Progenitor cell of endocrine pancreas (in vitro differentiated cells): ENCODE results near the gene MBD3L4. TPM values are rescaled to one million over a fixed set of nuclear protein-coding genes. Genes with fewer than 3 reads are reported as not detected.

Experiments used
- DNase-seq: peaks from one replicate; pipeline ENCODE4 v3.0.0; 2021; ENCODE audit warnings: low spot score; ENCODE audit not compliant: unreplicated experiment
- H3K27ac Mint-ChIP-seq: 2 replicates; pipeline ENCODE4 v1.8.0; 2021; ENCODE audit warnings: mild to moderate bottlenecking, moderate library complexity, mixed read lengths
- H3K27me3 Mint-ChIP-seq: 2 replicates; pipeline ENCODE4 v1.8.0; 2021; ENCODE audit warnings: mixed read lengths
- H3K36me3 Mint-ChIP-seq: 2 replicates; pipeline ENCODE4 v1.8.0; 2022; ENCODE audit warnings: mixed read lengths; ENCODE audit not compliant: insufficient read depth
- H3K4me1 Mint-ChIP-seq: 2 replicates; pipeline ENCODE4 v1.8.0; 2021; ENCODE audit warnings: low read depth, mixed read lengths
- H3K4me3 Mint-ChIP-seq: 2 replicates; pipeline ENCODE4 v1.8.0; 2021; ENCODE audit warnings: low read depth, mild to moderate bottlenecking, moderate library complexity, mixed read lengths
- H3K9me3 Mint-ChIP-seq: 2 replicates; pipeline ENCODE4 v1.8.0; 2021; ENCODE audit warnings: low read depth, mixed read lengths
- CTCF ChIP-seq: fragments of 200-600 bp; sonication (generic); IDR thresholded peaks from one replicate; pipeline ENCODE4 v1.5.0; 2021; ENCODE audit warnings: antibody characterized with exemption, mild to moderate bottlenecking; ENCODE audit not compliant: unreplicated experiment
- total RNA-seq: library from RNA; stranded (reverse); gene quantifications from 2 replicates; pipeline ENCODE4 v1.2.1, GENCODE V29; 2021

The MBD3L4 gene
- total RNA-seq, 1 donor from 2014 or later, result not detected

- Mint-ChIP-seq H3K27me3 (no peaks in the 10 kb centered on the region), H3K27ac (no peak overlapping the region), H3K36me3 (no peaks in the 10 kb centered on the region), H3K4me1 (no peaks in the 10 kb centered on the region), H3K4me3 (no peak overlapping the region), H3K9me3 (peaks cover 46% of the 10 kb centered on the region)
- DNase-seq, result no peak
- TF ChIP-seq CTCF, result no peak
Observed at GRCh38 chr19:6988257-6988656, 51.7 kb downstream of the MBD3L4 start.

GRCh38 chr19:6987850-6988249, 52.1 kb downstream of the MBD3L4 start:
- no peaks in the 10 kb centered on the region for H3K4me1 Mint-ChIP-seq
- TF ChIP-seq CTCF, result no peak
- peaks cover 48% of the 10 kb centered on the region for H3K9me3 Mint-ChIP-seq
- H3K4me3 Mint-ChIP-seq, result no peak overlapping the region
- DNase-seq, result no peak
- H3K27me3 Mint-ChIP-seq, result no peaks in the 10 kb centered on the region
- H3K27ac Mint-ChIP-seq, result no peak overlapping the region
- no peaks in the 10 kb centered on the region for H3K36me3 Mint-ChIP-seq

Other genes starting within 250 kb of the MBD3L4 start
- gene ADGRE1, start 152.6 kb downstream of the MBD3L4 start, total RNA-seq, result not detected in 2 replicates
- gene MBD3L2B, start 18.7 kb downstream of the MBD3L4 start, total RNA-seq, result not detected in 2 replicates
- not detected in 2 replicates for gene MBD3L5, start 9.6 kb downstream of the MBD3L4 start, total RNA-seq
- not detected in 2 replicates for gene MBD3L2, start 9.1 kb upstream of the MBD3L4 start, total RNA-seq
- gene MBD3L3, start 18.5 kb upstream of the MBD3L4 start, total RNA-seq, result not detected in 2 replicates
- 14.9 and 15.7 TPM in 2 replicates for gene ZNF557, start 29.5 kb upstream of the MBD3L4 start, total RNA-seq